ENCODE results near the gene BARX1.
"Not testable (repeated sequence)": the region's sequence is repeated elsewhere in the genome, so short reads cannot be mapped to it uniquely, and the experiment has no call there.

DNA sequence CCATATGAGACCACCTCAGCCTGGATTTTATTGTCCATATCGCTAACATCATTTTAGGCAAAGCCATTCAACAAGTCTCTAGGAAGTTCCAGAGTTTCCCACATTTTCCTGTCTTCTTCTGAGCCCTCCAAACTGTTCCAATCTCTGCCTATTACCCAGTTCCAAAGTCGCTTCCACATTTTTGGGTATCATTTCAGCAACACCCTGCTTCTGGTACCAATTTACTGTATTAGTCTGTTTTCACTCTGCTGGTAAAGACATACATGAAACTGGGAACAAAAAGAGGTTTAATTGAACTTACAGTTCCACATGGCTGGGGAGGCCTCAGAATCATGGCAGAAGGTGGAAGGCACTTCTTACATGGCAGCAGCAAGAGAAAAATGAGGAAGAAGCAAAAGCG is 17.5 kb upstream of the BARX1 start:
- not testable (repeated sequence) for TF ChIP-seq EP300 (IDR thresholded peaks at IDR 0.05; ENCODE audit: borderline replicate concordance in 1 of 2, control insufficient read depth in 1 of 2, low read depth in 2 of 2, low read length in 2 of 2); RFX5 (IDR thresholded peaks at IDR 0.05; ENCODE audit: low read depth, low read length); RAD21 (IDR thresholded peaks at IDR 0.05; ENCODE audit: insufficient read depth, low read depth, low read length); POLR2A (IDR thresholded peaks at IDR 0.05; ENCODE audit: low read depth, low read length)
- TF ChIP-seq, protein P1, sequence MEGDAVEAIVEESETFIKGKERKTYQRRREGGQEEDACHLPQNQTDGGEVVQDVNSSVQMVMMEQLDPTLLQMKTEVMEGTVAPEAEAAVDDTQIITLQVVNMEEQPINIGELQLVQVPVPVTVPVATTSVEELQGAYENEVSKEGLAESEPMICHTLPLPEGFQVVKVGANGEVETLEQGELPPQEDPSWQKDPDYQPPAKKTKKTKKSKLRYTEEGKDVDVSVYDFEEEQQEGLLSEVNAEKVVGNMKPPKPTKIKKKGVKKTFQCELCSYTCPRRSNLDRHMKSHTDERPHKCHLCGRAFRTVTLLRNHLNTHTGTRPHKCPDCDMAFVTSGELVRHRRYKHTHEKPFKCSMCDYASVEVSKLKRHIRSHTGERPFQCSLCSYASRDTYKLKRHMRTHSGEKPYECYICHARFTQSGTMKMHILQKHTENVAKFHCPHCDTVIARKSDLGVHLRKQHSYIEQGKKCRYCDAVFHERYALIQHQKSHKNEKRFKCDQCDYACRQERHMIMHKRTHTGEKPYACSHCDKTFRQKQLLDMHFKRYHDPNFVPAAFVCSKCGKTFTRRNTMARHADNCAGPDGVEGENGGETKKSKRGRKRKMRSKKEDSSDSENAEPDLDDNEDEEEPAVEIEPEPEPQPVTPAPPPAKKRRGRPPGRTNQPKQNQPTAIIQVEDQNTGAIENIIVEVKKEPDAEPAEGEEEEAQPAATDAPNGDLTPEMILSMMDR (IDR thresholded peaks at IDR 0.05 in 2 of 3, conservative IDR thresholded peaks at IDR 0.05 in 1 of 3; ENCODE audit: control insufficient read depth in 2 of 3, extremely low read depth in 1 of 3, insufficient read depth in 1 of 3, low read depth in 3 of 3, low read length in 3 of 3) = not testable (repeated sequence)
- TF ChIP-seq, protein P2, sequence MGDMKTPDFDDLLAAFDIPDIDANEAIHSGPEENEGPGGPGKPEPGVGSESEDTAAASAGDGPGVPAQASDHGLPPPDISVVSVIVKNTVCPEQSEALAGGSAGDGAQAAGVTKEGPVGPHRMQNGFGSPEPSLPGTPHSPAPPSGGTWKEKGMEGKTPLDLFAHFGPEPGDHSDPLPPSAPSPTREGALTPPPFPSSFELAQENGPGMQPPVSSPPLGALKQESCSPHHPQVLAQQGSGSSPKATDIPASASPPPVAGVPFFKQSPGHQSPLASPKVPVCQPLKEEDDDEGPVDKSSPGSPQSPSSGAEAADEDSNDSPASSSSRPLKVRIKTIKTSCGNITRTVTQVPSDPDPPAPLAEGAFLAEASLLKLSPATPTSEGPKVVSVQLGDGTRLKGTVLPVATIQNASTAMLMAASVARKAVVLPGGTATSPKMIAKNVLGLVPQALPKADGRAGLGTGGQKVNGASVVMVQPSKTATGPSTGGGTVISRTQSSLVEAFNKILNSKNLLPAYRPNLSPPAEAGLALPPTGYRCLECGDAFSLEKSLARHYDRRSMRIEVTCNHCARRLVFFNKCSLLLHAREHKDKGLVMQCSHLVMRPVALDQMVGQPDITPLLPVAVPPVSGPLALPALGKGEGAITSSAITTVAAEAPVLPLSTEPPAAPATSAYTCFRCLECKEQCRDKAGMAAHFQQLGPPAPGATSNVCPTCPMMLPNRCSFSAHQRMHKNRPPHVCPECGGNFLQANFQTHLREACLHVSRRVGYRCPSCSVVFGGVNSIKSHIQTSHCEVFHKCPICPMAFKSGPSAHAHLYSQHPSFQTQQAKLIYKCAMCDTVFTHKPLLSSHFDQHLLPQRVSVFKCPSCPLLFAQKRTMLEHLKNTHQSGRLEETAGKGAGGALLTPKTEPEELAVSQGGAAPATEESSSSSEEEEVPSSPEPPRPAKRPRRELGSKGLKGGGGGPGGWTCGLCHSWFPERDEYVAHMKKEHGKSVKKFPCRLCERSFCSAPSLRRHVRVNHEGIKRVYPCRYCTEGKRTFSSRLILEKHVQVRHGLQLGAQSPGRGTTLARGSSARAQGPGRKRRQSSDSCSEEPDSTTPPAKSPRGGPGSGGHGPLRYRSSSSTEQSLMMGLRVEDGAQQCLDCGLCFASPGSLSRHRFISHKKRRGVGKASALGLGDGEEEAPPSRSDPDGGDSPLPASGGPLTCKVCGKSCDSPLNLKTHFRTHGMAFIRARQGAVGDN (IDR thresholded peaks at IDR 0.05) = not testable (repeated sequence)
- TF ChIP-seq, protein P3, sequence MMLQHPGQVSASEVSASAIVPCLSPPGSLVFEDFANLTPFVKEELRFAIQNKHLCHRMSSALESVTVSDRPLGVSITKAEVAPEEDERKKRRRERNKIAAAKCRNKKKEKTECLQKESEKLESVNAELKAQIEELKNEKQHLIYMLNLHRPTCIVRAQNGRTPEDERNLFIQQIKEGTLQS (IDR thresholded peaks at IDR 0.05; ENCODE audit: borderline replicate concordance, extremely low read depth, low read depth, low read length) = not testable (repeated sequence)
